BE2C (cell line): ENCODE data around the gene TTC33.

ENCODE experiments used
- DNase-seq: peaks from one replicate; pipeline ENCODE4 v3.0.0-alpha.2; 2020
- H3K27me3 ChIP-seq: fragments of 250-450 bp; sonication (Bioruptor Pico); 2 replicates; pipeline ENCODE4 v1.5.1; 2020; ENCODE audit warnings: mild to moderate bottlenecking
- H3K36me3 ChIP-seq: fragments of 250-450 bp; sonication (Bioruptor Pico); 2 replicates; pipeline ENCODE4 v1.5.1; 2020; ENCODE audit warnings: mild to moderate bottlenecking
- H3K4me1 ChIP-seq: fragments of 250-450 bp; sonication (Bioruptor Pico); 2 replicates; pipeline ENCODE4 v1.5.1; 2020
- H3K4me3 ChIP-seq: 2 replicates; pipeline ENCODE4 v1.5.1; 2011; ENCODE audit warnings: low read depth, low read length
- H3K9me3 ChIP-seq: fragments of 250-450 bp; sonication (Bioruptor Pico); 2 replicates; pipeline ENCODE4 v1.5.1; 2020
- TF ChIP-seq, protein P1 (sequence below): IDR thresholded peaks from 2 replicates; pipeline ENCODE4 v1.5.1; 2012; ENCODE audit warnings: mild to moderate bottlenecking, low read depth, low read length

The TTC33 gene

DNA sequence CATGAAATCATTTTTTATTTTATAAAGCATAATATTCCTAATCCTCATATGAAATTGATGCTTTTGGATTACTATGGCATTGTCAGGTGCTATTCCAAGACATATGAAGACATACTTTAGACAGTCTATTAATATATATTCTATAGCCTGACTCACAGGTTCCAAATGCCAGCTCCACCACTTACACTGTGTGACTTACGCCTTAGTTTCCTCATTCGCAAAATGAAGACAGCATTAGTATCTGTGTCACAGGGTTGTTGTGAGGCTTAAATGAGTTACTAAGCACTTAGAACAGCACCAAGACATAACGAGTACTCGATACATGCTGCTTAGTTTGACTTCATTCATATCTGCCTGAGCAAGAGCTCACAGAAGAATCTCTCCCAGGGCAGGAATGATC lies 208.2 kb downstream of the TTC33 start:
- H3K4me3 ChIP-seq, result no peak overlapping the region
- no peaks in the 10 kb centered on the region for H3K27me3 ChIP-seq
- no peaks in the 10 kb centered on the region for H3K4me1 ChIP-seq
- TF ChIP-seq, protein P1, sequence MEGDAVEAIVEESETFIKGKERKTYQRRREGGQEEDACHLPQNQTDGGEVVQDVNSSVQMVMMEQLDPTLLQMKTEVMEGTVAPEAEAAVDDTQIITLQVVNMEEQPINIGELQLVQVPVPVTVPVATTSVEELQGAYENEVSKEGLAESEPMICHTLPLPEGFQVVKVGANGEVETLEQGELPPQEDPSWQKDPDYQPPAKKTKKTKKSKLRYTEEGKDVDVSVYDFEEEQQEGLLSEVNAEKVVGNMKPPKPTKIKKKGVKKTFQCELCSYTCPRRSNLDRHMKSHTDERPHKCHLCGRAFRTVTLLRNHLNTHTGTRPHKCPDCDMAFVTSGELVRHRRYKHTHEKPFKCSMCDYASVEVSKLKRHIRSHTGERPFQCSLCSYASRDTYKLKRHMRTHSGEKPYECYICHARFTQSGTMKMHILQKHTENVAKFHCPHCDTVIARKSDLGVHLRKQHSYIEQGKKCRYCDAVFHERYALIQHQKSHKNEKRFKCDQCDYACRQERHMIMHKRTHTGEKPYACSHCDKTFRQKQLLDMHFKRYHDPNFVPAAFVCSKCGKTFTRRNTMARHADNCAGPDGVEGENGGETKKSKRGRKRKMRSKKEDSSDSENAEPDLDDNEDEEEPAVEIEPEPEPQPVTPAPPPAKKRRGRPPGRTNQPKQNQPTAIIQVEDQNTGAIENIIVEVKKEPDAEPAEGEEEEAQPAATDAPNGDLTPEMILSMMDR, result no peak
- H3K9me3 ChIP-seq, result no peaks in the 10 kb centered on the region
- DNase-seq, result no peak
- H3K36me3 ChIP-seq, result no peaks in the 10 kb centered on the region

DNA sequence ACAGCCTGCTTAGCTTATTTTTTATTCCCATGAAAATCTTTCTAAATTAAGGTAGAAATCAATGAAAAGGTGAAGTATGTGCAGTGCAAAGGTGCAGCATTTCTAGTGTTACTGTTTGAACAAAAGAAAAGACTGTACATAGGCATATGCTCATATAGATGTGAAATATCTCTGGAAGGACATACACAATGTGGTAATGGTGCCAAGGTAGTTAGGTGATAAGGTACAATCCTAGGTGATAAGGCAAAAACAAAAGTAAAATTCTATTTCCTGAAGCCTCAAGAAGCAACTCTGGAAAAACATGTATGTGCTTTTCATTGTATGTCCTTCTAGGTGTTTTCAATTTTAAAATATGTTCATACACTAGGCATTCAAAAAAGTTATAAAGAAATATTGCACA lies 215.5 kb downstream of the TTC33 start:
- TF ChIP-seq, protein P1, result no peak
- Histone ChIP-seq H3K4me3 (no peak overlapping the region), H3K36me3 (no peaks in the 10 kb centered on the region), H3K27me3 (no peaks in the 10 kb centered on the region), H3K4me1 (no peaks in the 10 kb centered on the region), H3K9me3 (no peaks in the 10 kb centered on the region)
- no peak for DNase-seq

DNA sequence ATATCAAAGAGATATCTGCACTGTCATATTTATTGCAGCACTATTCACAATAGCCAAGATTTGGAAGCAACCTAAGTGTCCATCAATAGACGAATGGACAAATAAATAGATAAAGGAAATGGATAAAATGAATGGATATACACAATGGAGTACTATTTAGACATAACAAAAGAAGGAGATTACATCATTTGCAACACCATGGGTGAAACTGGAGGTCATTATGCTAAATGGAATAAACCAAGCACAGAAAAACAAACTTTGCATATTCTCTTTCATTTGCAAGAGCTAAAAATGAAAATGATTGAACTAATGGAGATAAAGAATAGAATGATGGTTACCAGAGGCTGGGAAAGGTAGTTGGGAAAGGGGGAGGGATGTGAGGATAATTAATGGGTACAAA lies 231.1 kb downstream of the TTC33 start:
- no peak for DNase-seq
- no peaks in the 10 kb centered on the region for H3K4me1 ChIP-seq
- H3K4me3 ChIP-seq, result no peak overlapping the region
- H3K9me3 ChIP-seq, result no peaks in the 10 kb centered on the region
- TF ChIP-seq, protein P1, result no peak
- no peaks in the 10 kb centered on the region for H3K36me3 ChIP-seq
- no peaks in the 10 kb centered on the region for H3K27me3 ChIP-seq

DNA sequence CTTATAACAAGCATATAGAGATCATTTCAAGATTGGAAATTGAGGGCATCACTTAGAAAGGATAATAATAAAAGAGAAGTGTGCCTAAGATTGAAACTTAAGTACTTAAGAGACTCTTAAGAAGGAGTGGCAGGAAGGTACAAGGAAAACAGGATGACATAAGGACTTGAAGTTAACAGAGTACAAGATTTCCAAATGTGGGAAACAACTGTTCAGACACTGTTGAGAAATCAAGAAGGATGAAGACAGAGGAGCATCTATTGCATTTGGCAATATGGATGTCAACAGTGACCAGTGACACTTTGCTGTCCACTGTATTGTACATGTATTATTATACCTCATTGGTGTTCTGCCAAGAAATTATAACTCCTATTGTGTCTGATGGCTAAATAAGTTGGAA lies 233.8 kb downstream of the TTC33 start:
- H3K4me1 ChIP-seq, result no peaks in the 10 kb centered on the region
- no peaks in the 10 kb centered on the region for H3K36me3 ChIP-seq
- DNase-seq, result no peak
- TF ChIP-seq, protein P1, result no peak
- no peaks in the 10 kb centered on the region for H3K9me3 ChIP-seq
- H3K27me3 ChIP-seq, result no peaks in the 10 kb centered on the region
- no peak overlapping the region for H3K4me3 ChIP-seq

DNA sequence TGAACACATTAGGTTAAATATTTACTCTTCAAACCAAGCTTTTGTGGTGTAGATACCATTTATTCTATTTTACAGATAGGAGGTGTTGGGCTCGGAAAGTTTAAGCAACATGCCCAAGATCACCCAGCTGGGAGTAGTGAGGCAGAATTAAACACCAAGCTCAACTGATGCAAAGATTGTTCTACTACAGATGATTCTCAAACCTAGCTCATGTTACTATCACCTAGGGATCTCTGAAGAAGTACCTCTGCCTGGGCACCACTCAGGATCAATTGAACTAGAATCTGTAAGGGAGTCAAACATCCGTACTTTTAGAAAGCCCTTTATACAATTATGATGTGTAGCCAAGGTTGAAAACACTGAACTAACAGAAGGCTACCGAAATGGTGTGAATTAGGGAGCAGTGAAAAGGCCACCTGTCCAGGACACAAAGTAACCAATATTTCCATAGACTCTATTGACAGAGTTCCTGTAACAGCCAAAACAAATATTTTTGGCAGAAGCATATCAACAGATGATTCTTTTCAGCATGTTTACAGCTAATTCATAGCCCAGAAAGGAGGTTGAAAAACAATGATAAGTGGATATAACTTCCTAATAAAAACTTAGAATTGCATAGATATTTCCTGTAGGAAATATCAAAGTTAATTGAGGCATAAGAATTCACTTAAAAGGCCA lies 234.5 kb downstream of the TTC33 start:
- Histone ChIP-seq H3K4me3 (no peak overlapping the region), H3K9me3 (no peaks in the 10 kb centered on the region), H3K4me1 (no peaks in the 10 kb centered on the region), H3K36me3 (no peaks in the 10 kb centered on the region), H3K27me3 (no peaks in the 10 kb centered on the region)
- no peak for DNase-seq
- TF ChIP-seq, protein P1, result no peak

DNA sequence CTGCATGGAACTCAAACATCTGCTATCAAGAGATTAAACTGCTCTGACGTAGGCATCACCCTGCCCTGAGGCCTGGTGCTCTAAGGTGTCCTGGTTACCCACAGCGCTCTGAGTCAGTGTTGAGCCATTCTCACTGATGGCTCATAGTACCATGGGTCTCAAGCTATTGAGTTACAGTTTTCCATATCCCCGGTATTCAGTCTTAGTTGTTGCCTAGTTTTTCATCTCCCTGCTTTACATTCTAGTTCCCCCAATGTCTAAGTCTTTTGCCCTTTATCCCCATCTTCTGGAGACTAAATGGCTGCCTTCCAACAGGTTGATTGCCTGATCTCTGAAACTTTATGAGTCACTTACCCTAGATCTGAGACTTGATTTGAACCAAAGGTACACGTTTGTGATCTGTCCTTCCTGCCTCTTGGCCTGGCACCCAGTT lies 237.3 kb downstream of the TTC33 start:
- DNase-seq, result no peak
- H3K4me1 ChIP-seq, result no peaks in the 10 kb centered on the region
- no peak overlapping the region for H3K4me3 ChIP-seq
- no peaks in the 10 kb centered on the region for H3K36me3 ChIP-seq
- TF ChIP-seq, protein P1, result no peak
- no peaks in the 10 kb centered on the region for H3K27me3 ChIP-seq
- no peaks in the 10 kb centered on the region for H3K9me3 ChIP-seq
